ENCODE measurements around the gene LIPH.

The LIPH gene

DNA sequence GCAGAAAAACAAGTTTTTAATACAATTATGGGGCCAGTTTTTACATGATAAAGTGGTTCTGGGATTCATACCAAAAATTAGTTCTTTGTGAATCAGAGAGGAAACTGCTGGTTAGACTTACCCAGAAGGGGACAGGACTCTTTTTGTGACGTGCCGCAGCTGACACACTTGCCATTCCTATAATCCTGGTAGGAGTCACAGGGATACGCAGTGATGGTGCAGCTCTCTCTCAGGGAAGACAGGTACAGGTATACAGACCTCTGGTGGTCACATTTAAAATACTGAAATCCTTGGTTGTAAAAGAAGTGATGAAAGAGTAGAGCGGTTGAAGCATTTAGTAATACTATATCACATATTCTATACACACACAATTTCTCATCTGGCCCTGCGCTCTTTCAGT lies 33.4 kb downstream of the LIPH start:
- Histone ChIP-seq H2AFZ (ENCODE audit: insufficient read depth, low read length, poor library complexity) (no peak overlapping the region), H3K4me2 (ENCODE audit: low read length) (no peak overlapping the region), H3K4me3 (ENCODE audit: low read depth, low read length) (no peak overlapping the region), H2BK5ac (ENCODE audit: low read depth, low read length, poor library complexity) (no peak overlapping the region), H3K36me3 (ENCODE audit: control insufficient read depth in 1 of 2, insufficient read depth in 2 of 2, low read length in 2 of 2) (no peaks in the 10 kb centered on the region), H3K9me3 (ENCODE audit: insufficient read depth, low read depth, low read length) (no peaks in the 10 kb centered on the region), H4K91ac (ENCODE audit: low read depth, low read length) (no peak overlapping the region), H3K9ac (ENCODE audit: low read length) (no peak overlapping the region), H3K23ac (ENCODE audit: low read length) (no peak overlapping the region), H3K27ac (ENCODE audit: low read depth, low read length) (no peak overlapping the region), H4K12ac (ENCODE audit: low read depth, low read length) (no peak overlapping the region), H3K79me2 (ENCODE audit: control insufficient read depth, insufficient read depth, low read length, poor library complexity) (no peaks in the 10 kb centered on the region), H2BK12ac (ENCODE audit: low read length) (no peak overlapping the region), H3K14ac (ENCODE audit: low read length) (no peak overlapping the region), H2BK120ac (ENCODE audit: insufficient read depth, low read length, poor library complexity) (no peak overlapping the region), H2AK5ac (ENCODE audit: low read length) (no peak overlapping the region), H3K4me1 (ENCODE audit: control insufficient read depth in 1 of 2, insufficient read depth in 2 of 2, low read length in 2 of 2) (no peaks in the 10 kb centered on the region), H3K4ac (ENCODE audit: low read depth, low read length) (no peak overlapping the region), H3K27me3 (ENCODE audit: insufficient read depth, low read length) (peaks cover 3% of the 10 kb centered on the region), H3K18ac (ENCODE audit: low read length) (no peak overlapping the region), H3K79me1 (ENCODE audit: low read length) (no peaks in the 10 kb centered on the region), H4K8ac (ENCODE audit: low read depth, low read length) (no peak overlapping the region)
- WGBS (ENCODE audit: extremely low coverage, insufficient coverage, insufficient read length), result no CpG with 5 or more reads among the region's 5 CpGs
- DNase-seq, result peak; percentile 82 to 91

DNA sequence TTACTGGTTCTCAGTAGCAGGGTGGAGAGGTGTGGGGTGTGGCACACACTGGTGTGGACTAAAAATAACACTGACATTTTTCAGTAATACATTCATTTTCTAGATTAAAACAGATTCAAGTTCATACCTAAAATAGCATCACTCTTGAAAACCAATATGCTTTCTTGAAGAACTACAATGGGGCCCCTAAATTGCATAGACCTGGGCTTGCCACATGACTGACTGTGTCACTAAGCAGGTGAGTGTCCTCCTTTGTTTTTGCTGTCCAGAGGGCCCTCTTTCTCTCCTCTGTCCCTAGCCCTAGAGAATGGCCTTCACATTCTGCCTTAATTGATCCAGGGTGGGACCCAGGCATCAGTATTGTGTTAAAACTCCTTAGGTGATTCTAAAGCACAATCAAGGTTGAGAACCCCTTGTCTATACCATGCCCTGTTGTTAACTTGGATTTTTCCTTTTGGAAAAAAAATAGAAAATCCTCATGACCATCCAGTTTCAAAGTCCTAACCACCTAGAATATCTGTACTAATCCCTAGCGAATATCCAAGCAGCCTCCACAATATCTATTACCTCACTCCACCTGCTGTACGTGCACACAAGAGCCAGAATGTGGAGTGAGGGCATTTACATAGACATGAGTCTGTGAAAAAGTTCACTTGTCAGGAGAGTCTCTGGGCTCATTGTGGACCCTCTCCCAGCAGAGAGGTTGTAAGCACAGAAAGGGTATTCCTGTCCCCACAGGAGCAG lies 34.8 kb downstream of the LIPH start:
- DNase-seq, result no peak
- no peak overlapping the region for H2BK12ac ChIP-seq (ENCODE audit: low read length)
- no CpG with 5 or more reads among the region's 2 CpGs for WGBS (ENCODE audit: extremely low coverage, insufficient coverage, insufficient read length)
- no peak overlapping the region for H3K27ac ChIP-seq (ENCODE audit: low read depth, low read length)
- H3K4me1 ChIP-seq (ENCODE audit: control insufficient read depth in 1 of 2, insufficient read depth in 2 of 2, low read length in 2 of 2), result no peaks in the 10 kb centered on the region
- H3K27me3 ChIP-seq (ENCODE audit: insufficient read depth, low read length), result peaks cover 3% of the 10 kb centered on the region
- H3K14ac ChIP-seq (ENCODE audit: low read length), result no peak overlapping the region
- H3K18ac ChIP-seq (ENCODE audit: low read length), result no peak overlapping the region
- no peak overlapping the region for H4K12ac ChIP-seq (ENCODE audit: low read depth, low read length)
- no peak overlapping the region for H2BK5ac ChIP-seq (ENCODE audit: low read depth, low read length, poor library complexity)
- no peak overlapping the region for H3K4me2 ChIP-seq (ENCODE audit: low read length)
- no peak overlapping the region for H3K9ac ChIP-seq (ENCODE audit: low read length)
- H3K36me3 ChIP-seq (ENCODE audit: control insufficient read depth in 1 of 2, insufficient read depth in 2 of 2, low read length in 2 of 2), result no peaks in the 10 kb centered on the region
- no peak overlapping the region for H4K8ac ChIP-seq (ENCODE audit: low read depth, low read length)
- H2BK120ac ChIP-seq (ENCODE audit: insufficient read depth, low read length, poor library complexity), result no peak overlapping the region
- no peaks in the 10 kb centered on the region for H3K79me1 ChIP-seq (ENCODE audit: low read length)
- no peak overlapping the region for H2AFZ ChIP-seq (ENCODE audit: insufficient read depth, low read length, poor library complexity)
- H2AK5ac ChIP-seq (ENCODE audit: low read length), result no peak overlapping the region
- no peaks in the 10 kb centered on the region for H3K79me2 ChIP-seq (ENCODE audit: control insufficient read depth, insufficient read depth, low read length, poor library complexity)
- H3K23ac ChIP-seq (ENCODE audit: low read length), result no peak overlapping the region
- H3K9me3 ChIP-seq (ENCODE audit: insufficient read depth, low read depth, low read length), result no peaks in the 10 kb centered on the region
- no peak overlapping the region for H4K91ac ChIP-seq (ENCODE audit: low read depth, low read length)
- H3K4ac ChIP-seq (ENCODE audit: low read depth, low read length), result no peak overlapping the region
- no peak overlapping the region for H3K4me3 ChIP-seq (ENCODE audit: low read depth, low read length)

DNA sequence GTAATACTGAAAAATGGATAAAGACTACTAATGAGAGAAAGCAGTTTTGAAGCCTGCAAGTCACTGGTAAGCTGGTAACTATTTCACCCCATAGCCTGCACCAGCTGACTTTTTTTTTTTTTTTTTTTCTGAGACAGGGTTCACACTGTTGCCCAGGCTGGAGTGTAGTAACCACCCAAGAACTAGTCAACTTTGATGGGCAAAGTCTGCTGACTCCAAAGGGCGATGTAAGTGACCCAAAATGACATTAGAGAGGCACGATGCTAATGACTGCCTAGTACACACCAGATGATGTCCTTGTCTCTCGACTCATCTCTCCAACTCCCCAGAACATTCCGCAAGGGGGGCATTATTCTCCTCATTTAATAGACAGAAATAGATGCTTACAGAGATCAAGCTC lies 40.7 kb downstream of the LIPH start:
- no peaks in the 10 kb centered on the region for H3K4me1 ChIP-seq (ENCODE audit: control insufficient read depth in 1 of 2, insufficient read depth in 2 of 2, low read length in 2 of 2)
- H3K4ac ChIP-seq (ENCODE audit: low read depth, low read length), result no peak overlapping the region
- no peak overlapping the region for H4K12ac ChIP-seq (ENCODE audit: low read depth, low read length)
- H2AK5ac ChIP-seq (ENCODE audit: low read length), result no peak overlapping the region
- peaks cover 3% of the 10 kb centered on the region for H3K27me3 ChIP-seq (ENCODE audit: insufficient read depth, low read length)
- DNase-seq, result no peak
- no peaks in the 10 kb centered on the region for H3K36me3 ChIP-seq (ENCODE audit: control insufficient read depth in 1 of 2, insufficient read depth in 2 of 2, low read length in 2 of 2)
- no peak overlapping the region for H3K18ac ChIP-seq (ENCODE audit: low read length)
- no peak overlapping the region for H2BK12ac ChIP-seq (ENCODE audit: low read length)
- WGBS (ENCODE audit: extremely low coverage, insufficient coverage, insufficient read length), result no CpG with 5 or more reads among the region's 4 CpGs
- no peak overlapping the region for H3K9ac ChIP-seq (ENCODE audit: low read length)
- no peak overlapping the region for H2BK5ac ChIP-seq (ENCODE audit: low read depth, low read length, poor library complexity)
- H3K27ac ChIP-seq (ENCODE audit: low read depth, low read length), result no peak overlapping the region
- H3K79me1 ChIP-seq (ENCODE audit: low read length), result no peaks in the 10 kb centered on the region
- no peaks in the 10 kb centered on the region for H3K9me3 ChIP-seq (ENCODE audit: insufficient read depth, low read depth, low read length)
- no peak overlapping the region for H3K14ac ChIP-seq (ENCODE audit: low read length)
- H4K91ac ChIP-seq (ENCODE audit: low read depth, low read length), result no peak overlapping the region
- H2BK120ac ChIP-seq (ENCODE audit: insufficient read depth, low read length, poor library complexity), result no peak overlapping the region
- H4K8ac ChIP-seq (ENCODE audit: low read depth, low read length), result no peak overlapping the region
- H2AFZ ChIP-seq (ENCODE audit: insufficient read depth, low read length, poor library complexity), result no peak overlapping the region
- H3K23ac ChIP-seq (ENCODE audit: low read length), result no peak overlapping the region
- no peak overlapping the region for H3K4me3 ChIP-seq (ENCODE audit: low read depth, low read length)
- no peaks in the 10 kb centered on the region for H3K79me2 ChIP-seq (ENCODE audit: control insufficient read depth, insufficient read depth, low read length, poor library complexity)
- H3K4me2 ChIP-seq (ENCODE audit: low read length), result no peak overlapping the region

GRCh38 chr3:185508335-185508991 lies 43.9 kb downstream of the LIPH start:
- Histone ChIP-seq H2AFZ (ENCODE audit: insufficient read depth, low read length, poor library complexity) (no peak overlapping the region), H4K8ac (ENCODE audit: low read depth, low read length) (no peak overlapping the region), H3K36me3 (ENCODE audit: control insufficient read depth in 1 of 2, insufficient read depth in 2 of 2, low read length in 2 of 2) (no peaks in the 10 kb centered on the region), H3K9me3 (ENCODE audit: insufficient read depth, low read depth, low read length) (no peaks in the 10 kb centered on the region), H3K27ac (ENCODE audit: low read depth, low read length) (no peak overlapping the region), H2BK12ac (ENCODE audit: low read length) (no peak overlapping the region), H3K14ac (ENCODE audit: low read length) (no peak overlapping the region), H3K79me1 (ENCODE audit: low read length) (no peaks in the 10 kb centered on the region), H2AK5ac (ENCODE audit: low read length) (no peak overlapping the region), H3K27me3 (ENCODE audit: insufficient read depth, low read length) (no peaks in the 10 kb centered on the region), H2BK5ac (ENCODE audit: low read depth, low read length, poor library complexity) (no peak overlapping the region), H3K18ac (ENCODE audit: low read length) (no peak overlapping the region), H4K12ac (ENCODE audit: low read depth, low read length) (no peak overlapping the region), H4K91ac (ENCODE audit: low read depth, low read length) (no peak overlapping the region), H3K9ac (ENCODE audit: low read length) (no peak overlapping the region), H3K79me2 (ENCODE audit: control insufficient read depth, insufficient read depth, low read length, poor library complexity) (no peaks in the 10 kb centered on the region), H2BK120ac (ENCODE audit: insufficient read depth, low read length, poor library complexity) (no peak overlapping the region), H3K4ac (ENCODE audit: low read depth, low read length) (no peak overlapping the region), H3K4me1 (ENCODE audit: control insufficient read depth in 1 of 2, insufficient read depth in 2 of 2, low read length in 2 of 2) (no peaks in the 10 kb centered on the region), H3K4me3 (ENCODE audit: low read depth, low read length) (no peak overlapping the region), H3K23ac (ENCODE audit: low read length) (no peak overlapping the region), H3K4me2 (ENCODE audit: low read length) (no peak overlapping the region)
- no peak for DNase-seq
- WGBS (ENCODE audit: extremely low coverage, insufficient coverage, insufficient read length), result no CpG with 5 or more reads among the region's 19 CpGs

All from trophoblast cell (in vitro differentiated cells and primary cell).